Astrocyte of the spinal cord (primary cell): ENCODE results near the gene SULT4A1.

Experiments used
- DNase-seq: peaks from one replicate; pipeline ENCODE4 v3.0.0; 2011; ENCODE audit warnings: low read depth, low spot score
- H3K4me3 ChIP-seq: 2 replicates; pipeline ENCODE4 v1.5.1; 2011; ENCODE audit warnings: low read depth, mild to moderate bottlenecking, low read length, moderate library complexity
- in situ Hi-C: cut with HindIII; loops from 2 replicates; pipeline ENCODE4 v1.10.0; 2017; ENCODE audit warnings: low sequenced_read_pairs
- TF ChIP-seq, protein P1 (sequence below): IDR thresholded peaks from 2 replicates; pipeline ENCODE4 v1.5.1; 2012; ENCODE audit warnings: low read depth, mild to moderate bottlenecking, low read length, inconsistent platforms

The SULT4A1 gene

DNA sequence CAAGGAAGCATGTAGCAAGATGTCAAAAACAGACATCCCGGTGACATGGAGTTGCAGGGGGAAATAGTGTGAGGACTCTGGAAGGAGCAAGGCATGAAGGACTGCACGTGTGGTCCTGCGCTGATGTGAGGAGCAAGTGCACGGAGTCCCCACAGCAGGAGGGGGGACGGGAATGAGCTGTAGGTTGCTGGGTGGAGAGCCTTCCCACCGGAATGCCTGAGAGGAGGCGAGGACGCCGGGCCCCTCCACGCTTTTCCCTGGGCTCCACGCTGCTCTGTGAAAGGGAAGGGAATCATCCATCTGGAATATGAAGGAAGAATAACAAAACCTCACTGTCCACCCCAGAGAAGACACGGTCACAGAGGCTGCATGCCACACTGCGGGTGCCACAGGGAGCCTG lies 26.6 kb downstream of the SULT4A1 start:
- TF ChIP-seq, protein P1, sequence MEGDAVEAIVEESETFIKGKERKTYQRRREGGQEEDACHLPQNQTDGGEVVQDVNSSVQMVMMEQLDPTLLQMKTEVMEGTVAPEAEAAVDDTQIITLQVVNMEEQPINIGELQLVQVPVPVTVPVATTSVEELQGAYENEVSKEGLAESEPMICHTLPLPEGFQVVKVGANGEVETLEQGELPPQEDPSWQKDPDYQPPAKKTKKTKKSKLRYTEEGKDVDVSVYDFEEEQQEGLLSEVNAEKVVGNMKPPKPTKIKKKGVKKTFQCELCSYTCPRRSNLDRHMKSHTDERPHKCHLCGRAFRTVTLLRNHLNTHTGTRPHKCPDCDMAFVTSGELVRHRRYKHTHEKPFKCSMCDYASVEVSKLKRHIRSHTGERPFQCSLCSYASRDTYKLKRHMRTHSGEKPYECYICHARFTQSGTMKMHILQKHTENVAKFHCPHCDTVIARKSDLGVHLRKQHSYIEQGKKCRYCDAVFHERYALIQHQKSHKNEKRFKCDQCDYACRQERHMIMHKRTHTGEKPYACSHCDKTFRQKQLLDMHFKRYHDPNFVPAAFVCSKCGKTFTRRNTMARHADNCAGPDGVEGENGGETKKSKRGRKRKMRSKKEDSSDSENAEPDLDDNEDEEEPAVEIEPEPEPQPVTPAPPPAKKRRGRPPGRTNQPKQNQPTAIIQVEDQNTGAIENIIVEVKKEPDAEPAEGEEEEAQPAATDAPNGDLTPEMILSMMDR = no peak
- in situ Hi-C loops = no loop called here
- DNase-seq = no peak
- H3K4me3 ChIP-seq = no peak overlapping the region

DNA sequence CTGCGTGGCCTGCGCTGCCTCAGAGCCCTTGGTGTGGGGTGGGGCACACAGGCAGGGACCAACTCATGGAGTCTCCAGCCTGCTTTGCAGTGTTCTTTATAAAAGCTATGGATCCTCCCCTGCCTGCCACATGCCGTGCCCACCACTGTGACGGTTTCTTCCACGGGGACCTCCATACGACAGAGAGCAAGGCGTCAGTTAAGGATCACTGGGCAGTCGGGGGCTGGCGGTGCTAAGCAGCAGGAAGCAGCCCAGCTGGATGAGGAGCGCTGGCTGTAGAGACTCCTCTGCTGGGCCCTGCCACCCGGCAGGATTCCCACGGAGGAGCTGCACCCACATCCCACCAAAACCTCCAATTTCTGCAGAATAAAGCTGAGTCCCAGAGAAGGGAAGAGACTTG lies 27.1 kb downstream of the SULT4A1 start:
- TF ChIP-seq, protein P1 = no peak
- in situ Hi-C loops = no loop called here

DNA sequence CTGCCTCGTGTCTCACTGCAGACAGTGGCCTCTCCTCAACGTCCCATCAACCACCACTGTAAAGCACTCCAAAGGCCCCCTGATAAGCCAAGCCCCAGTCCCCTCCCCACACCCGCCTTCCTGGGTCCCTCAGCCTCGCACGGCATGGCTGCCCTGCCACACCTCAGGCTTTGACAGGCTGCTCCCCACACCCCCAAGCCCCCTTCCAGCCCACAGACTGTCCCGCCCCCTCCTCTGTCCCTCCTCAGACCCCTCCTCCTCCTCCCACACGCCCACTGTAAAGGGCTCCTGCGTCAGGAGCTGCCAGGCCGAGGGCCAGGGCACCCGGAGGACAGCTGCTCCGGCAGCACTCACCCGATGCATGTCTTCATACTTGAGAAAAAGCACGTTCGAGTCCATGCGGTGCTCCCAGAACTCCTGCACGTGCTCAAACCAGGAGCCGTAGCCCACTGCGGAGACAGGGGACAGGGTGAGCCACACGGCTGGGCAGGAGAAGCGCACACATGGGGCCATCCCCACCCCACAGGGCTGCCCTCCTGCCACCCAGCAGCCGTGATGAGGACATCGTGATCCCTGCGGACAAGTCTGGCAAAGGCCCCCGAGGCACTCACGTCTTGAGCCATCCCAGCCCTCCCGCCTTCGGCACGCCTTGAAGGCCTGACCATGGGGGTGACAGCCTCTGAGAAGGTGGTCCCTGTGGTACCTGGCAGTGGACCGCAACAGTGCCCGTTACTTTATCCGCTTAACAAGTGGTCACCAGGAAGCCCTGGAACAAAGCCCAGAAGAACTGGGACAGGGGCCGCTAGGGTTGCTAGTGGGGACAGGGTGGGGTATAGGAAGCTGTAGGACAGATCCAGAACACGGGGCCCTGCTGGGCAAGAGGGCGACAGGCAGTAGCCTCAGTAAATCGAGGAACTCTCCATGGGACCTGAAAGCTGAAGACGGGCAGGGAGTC lies 28.8 kb downstream of the SULT4A1 start:
- TF ChIP-seq, protein P1 = no peak

More for the DNA sequence above, 27.1 kb downstream of the SULT4A1 start:
- no peak for DNase-seq
- no peak overlapping the region for H3K4me3 ChIP-seq

DNA sequence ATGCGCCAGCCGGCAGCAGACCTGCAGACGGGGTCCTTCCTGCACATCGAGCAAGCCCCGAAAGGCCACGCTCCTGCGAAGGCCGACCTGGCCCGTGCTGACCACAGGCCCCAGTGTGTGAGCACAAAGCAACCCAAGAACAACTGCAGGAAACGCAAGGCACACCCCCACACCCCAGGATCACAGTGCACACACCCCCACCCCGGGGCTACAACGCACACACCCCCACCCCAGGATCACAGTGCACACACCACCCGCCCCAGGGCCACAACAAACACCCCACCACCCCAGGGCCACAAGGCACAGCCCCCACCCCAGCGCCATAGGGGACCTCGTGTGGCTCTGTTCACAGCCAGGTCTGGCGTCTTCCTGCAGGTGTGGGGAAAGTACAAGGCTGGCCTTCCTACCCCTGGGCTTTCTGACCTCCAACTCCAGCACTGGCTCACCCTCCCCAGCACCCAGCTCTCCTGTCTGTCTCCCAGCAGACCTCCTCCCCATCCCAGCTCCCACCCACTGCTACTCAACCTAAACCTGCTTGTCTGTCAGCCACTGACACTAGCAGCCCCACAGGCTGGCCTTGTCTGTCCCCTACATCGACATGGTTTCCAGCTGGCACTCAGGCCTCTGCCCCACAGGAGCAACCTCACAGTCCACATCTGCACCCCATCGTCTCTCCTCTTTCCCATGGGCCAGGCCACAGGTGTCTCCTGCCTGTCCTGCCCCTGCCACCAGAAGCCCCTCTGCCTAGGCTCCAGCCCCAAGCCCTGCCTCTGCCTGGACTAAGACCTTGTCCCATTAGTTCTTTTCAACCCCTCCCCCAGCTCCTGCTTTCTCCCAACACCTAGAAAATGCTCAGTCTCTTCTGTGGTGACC lies 29.7 kb downstream of the SULT4A1 start:
- no peak for DNase-seq
- no peak overlapping the region for H3K4me3 ChIP-seq
- in situ Hi-C loops = no loop called here
- TF ChIP-seq, protein P1 = no peak

More for the DNA sequence above, 28.8 kb downstream of the SULT4A1 start:
- H3K4me3 ChIP-seq = no peak overlapping the region
- in situ Hi-C loops = no loop called here
- no peak for DNase-seq

DNA sequence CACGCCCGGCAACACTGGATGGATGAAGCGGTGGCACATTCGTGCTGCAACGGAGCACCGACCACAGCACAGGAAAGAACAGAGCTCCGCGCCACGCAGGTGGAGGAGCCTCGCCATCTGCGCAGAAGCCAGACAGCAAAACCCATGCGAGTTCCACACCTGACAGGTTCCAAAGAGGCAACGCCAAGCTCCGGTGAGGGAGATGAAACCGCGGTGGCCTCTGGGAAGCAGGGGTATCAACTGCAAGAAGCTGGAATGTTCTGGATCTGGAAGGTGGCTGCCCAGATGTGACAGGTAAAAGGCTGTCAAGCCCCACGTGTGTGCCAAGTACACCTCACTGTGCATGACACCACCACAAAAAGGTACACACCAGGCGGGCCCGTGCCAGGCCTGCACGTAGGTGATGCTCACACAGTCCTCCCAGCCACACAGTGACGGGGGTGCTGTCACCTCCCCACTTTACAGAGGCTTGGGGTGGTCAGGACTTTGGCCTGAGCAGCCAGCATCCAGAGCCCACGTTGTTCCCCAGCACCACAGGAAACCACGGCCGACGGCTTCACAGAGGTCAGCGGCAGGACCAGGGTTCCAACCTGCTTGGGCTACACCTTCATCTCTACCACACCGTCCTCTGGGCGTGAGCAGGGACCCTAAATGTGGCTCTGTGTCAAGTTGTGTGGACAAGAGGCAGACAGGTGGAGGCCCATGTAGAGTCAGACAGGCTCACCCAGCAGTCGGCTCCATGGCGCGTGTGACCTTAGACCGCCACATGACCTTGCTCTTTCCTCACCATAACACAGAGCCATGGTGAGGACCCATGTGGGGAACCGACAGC lies 30.5 kb downstream of the SULT4A1 start:
- in situ Hi-C loops = no loop called here
- H3K4me3 ChIP-seq = no peak overlapping the region

More for the DNA sequence above, 30.5 kb downstream of the SULT4A1 start:
- no peak for DNase-seq
- TF ChIP-seq, protein P1 = no peak
